ENCODE data around the gene SMIM20. TPM values are rescaled to one million over a fixed set of nuclear protein-coding genes. Genes with fewer than 3 reads are reported as not detected.
A peak's percentile ranks its signal among the peaks of the same experiment; 100 is the strongest.

The SMIM20 gene
- total RNA-seq, 1 experiment from 2014 or later = 27.0 TPM

GRCh38 chr4:25970226-25970675 lies 56.2 kb downstream of the SMIM20 start:
- H3K4me3 ChIP-seq (ENCODE audit: low read length) = no peak overlapping the region
- no peak overlapping the region for H3K4me2 ChIP-seq (ENCODE audit: low read length)
- no peaks in the 10 kb centered on the region for H3K9me2 ChIP-seq (replicated peaks; ENCODE audit: low read length)
- no peaks in the 10 kb centered on the region for H3K36me3 ChIP-seq (ENCODE audit: low read depth, low read length)
- no peak for DNase-seq
- no peaks in the 10 kb centered on the region for H3F3A ChIP-seq (ENCODE audit: low read length, unreplicated experiment)
- peaks cover 9% of the 10 kb centered on the region; the same call in 1 of the 2 replicates for H3K4me1 ChIP-seq (ENCODE audit: insufficient read depth, low read length)
- no peaks in the 10 kb centered on the region for H3K79me2 ChIP-seq (ENCODE audit: low read length)
- H4K20me1 ChIP-seq (ENCODE audit: low read length) = no peaks in the 10 kb centered on the region
- no peak overlapping the region for H3K27ac ChIP-seq (ENCODE audit: low read length)
- CTCF ChIA-PET = no interaction called here
- POLR2A ChIA-PET (ENCODE audit: unreplicated experiment) = interaction anchor here (0.6 kb wide), 1 partner anchor 26 kb away, joined by 4 read pairs; no protein-coding TSS in a partner anchor
- BruUV-seq (replicated peaks) = no TSS peak
- H3K9ac ChIP-seq (ENCODE audit: low read length) = no peak overlapping the region
- H3K9me3 ChIP-seq (ENCODE audit: low read length) = no peaks in the 10 kb centered on the region
- TF ChIP-seq EZH2 (IDR thresholded peaks at IDR 0.05; ENCODE audit: low read length, unreplicated experiment) (no peak), EZH2phosphoT487 (IDR thresholded peaks at IDR 0.05; ENCODE audit: borderline replicate concordance, low read length) (no peak)
- TF ChIP-seq, protein P1, sequence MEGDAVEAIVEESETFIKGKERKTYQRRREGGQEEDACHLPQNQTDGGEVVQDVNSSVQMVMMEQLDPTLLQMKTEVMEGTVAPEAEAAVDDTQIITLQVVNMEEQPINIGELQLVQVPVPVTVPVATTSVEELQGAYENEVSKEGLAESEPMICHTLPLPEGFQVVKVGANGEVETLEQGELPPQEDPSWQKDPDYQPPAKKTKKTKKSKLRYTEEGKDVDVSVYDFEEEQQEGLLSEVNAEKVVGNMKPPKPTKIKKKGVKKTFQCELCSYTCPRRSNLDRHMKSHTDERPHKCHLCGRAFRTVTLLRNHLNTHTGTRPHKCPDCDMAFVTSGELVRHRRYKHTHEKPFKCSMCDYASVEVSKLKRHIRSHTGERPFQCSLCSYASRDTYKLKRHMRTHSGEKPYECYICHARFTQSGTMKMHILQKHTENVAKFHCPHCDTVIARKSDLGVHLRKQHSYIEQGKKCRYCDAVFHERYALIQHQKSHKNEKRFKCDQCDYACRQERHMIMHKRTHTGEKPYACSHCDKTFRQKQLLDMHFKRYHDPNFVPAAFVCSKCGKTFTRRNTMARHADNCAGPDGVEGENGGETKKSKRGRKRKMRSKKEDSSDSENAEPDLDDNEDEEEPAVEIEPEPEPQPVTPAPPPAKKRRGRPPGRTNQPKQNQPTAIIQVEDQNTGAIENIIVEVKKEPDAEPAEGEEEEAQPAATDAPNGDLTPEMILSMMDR (conservative IDR thresholded peaks at IDR 0.05; ENCODE audit: low read depth, low read length) = no peak
- ATAC-seq = no peak
- no peaks in the 10 kb centered on the region for H3K27me3 ChIP-seq (ENCODE audit: low read length)
- intact Hi-C loops (cut with micrococcal nuclease) = no loop called here
- H2AFZ ChIP-seq (ENCODE audit: low read length) = no peak overlapping the region

GRCh38 chr4:25970691-25971432 lies 56.8 kb downstream of the SMIM20 start:
- Histone ChIP-seq H3K4me3 (ENCODE audit: low read length) (no peak overlapping the region), H3K9me3 (ENCODE audit: low read length) (no peaks in the 10 kb centered on the region), H3K9me2 (replicated peaks; ENCODE audit: low read length) (no peaks in the 10 kb centered on the region), H3K27me3 (ENCODE audit: low read length) (no peaks in the 10 kb centered on the region), H3K79me2 (ENCODE audit: low read length) (no peaks in the 10 kb centered on the region), H2AFZ (ENCODE audit: low read length) (no peak overlapping the region), H3K36me3 (ENCODE audit: low read depth, low read length) (no peaks in the 10 kb centered on the region), H3K4me1 (ENCODE audit: insufficient read depth, low read length) (peaks cover 6% of the 10 kb centered on the region; the same call in 1 of the 2 replicates), H3K9ac (ENCODE audit: low read length) (no peak overlapping the region), H3F3A (ENCODE audit: low read length, unreplicated experiment) (no peaks in the 10 kb centered on the region), H3K27ac (ENCODE audit: low read length) (no peak overlapping the region), H4K20me1 (ENCODE audit: low read length) (no peaks in the 10 kb centered on the region), H3K4me2 (ENCODE audit: low read length) (no peak overlapping the region)
- DNase-seq (peak; percentile 46), ATAC-seq (no peak; the same call in 1 of the 2 replicates)
- intact Hi-C loops (cut with micrococcal nuclease) = no loop called here
- TF ChIP-seq EZH2phosphoT487 (IDR thresholded peaks at IDR 0.05; ENCODE audit: borderline replicate concordance, low read length) = no peak
- no peak for TF ChIP-seq EZH2 (IDR thresholded peaks at IDR 0.05; ENCODE audit: low read length, unreplicated experiment)
- TF ChIP-seq, protein P1 (conservative IDR thresholded peaks at IDR 0.05; ENCODE audit: low read depth, low read length) = no peak
- no TSS peak for BruUV-seq (replicated peaks)
- POLR2A ChIA-PET (ENCODE audit: unreplicated experiment) = interaction anchor here (0.6 kb wide), 1 partner anchor 26 kb away, joined by 4 read pairs; no protein-coding TSS in a partner anchor
- CTCF ChIA-PET = no interaction called here

GRCh38 chr4:25972366-25972765 lies 58.3 kb downstream of the SMIM20 start:
- Histone ChIP-seq H4K20me1 (ENCODE audit: low read length) (no peaks in the 10 kb centered on the region), H3K9ac (ENCODE audit: low read length) (no peak overlapping the region), H3K9me3 (ENCODE audit: low read length) (no peaks in the 10 kb centered on the region), H3K9me2 (replicated peaks; ENCODE audit: low read length) (no peaks in the 10 kb centered on the region), H3K4me1 (ENCODE audit: insufficient read depth, low read length) (peaks cover 6% of the 10 kb centered on the region; the same call in 1 of the 2 replicates), H3K4me3 (ENCODE audit: low read length) (no peak overlapping the region), H3K36me3 (ENCODE audit: low read depth, low read length) (no peaks in the 10 kb centered on the region), H3K79me2 (ENCODE audit: low read length) (no peaks in the 10 kb centered on the region), H3K27ac (ENCODE audit: low read length) (no peak overlapping the region), H3K27me3 (ENCODE audit: low read length) (no peaks in the 10 kb centered on the region), H3F3A (ENCODE audit: low read length, unreplicated experiment) (no peaks in the 10 kb centered on the region), H3K4me2 (ENCODE audit: low read length) (no peak overlapping the region), H2AFZ (ENCODE audit: low read length) (no peak overlapping the region)
- BruUV-seq (replicated peaks) = no TSS peak
- ATAC-seq = no peak
- ChIA-PET CTCF (no interaction called here), POLR2A (ENCODE audit: unreplicated experiment) (no interaction called here)
- intact Hi-C loops (cut with micrococcal nuclease) = no loop called here
- TF ChIP-seq, protein P1 (conservative IDR thresholded peaks at IDR 0.05; ENCODE audit: low read depth, low read length) = no peak
- TF ChIP-seq EZH2phosphoT487 (IDR thresholded peaks at IDR 0.05; ENCODE audit: borderline replicate concordance, low read length) (no peak), EZH2 (IDR thresholded peaks at IDR 0.05; ENCODE audit: low read length, unreplicated experiment) (no peak)
- no peak for DNase-seq
